ENCODE results near the gene ATAD3A.

DNA sequence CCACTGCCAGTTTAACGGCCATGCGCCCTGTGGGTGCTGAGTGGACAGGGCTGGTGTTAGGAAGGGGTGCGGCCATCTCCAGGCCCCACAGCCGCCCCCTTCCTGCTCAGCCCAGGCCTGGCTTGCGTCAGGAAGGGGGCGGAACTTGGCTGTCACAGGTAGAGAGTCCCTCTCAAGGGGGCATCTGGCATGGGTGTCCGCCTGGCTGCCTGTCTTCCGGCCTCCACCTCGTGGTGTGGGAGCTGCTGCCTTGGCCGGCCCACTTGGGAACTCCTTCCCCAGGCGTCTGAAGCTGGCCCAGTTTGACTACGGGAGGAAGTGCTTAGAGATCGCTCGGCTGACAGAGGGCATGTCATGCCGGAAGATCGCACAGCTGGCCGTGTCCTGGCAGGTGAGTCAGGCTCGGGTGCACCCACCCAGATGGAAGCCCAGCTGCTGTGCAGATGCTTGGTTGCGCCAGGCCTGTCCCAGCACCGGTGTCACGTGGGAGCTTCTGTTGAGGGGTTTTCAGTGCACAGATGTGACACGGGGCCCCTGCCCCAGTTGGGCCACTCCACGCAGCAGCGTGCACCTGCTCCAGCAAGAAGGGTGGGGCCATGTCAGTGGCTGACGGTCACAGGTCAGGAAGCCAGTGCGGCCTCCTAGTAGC lies 49.5 kb upstream of the ATAD3A start:
- TF ChIP-seq POLR2AphosphoS5 (IDR thresholded peaks at IDR 0.05; ENCODE audit: low read depth) (no peak), SPI1 (IDR thresholded peaks at IDR 0.05; ENCODE audit: borderline replicate concordance, low read depth) (peak; percentile 5; the same call in 1 of the 2 replicates)
- TF ChIP-seq, protein P1, sequence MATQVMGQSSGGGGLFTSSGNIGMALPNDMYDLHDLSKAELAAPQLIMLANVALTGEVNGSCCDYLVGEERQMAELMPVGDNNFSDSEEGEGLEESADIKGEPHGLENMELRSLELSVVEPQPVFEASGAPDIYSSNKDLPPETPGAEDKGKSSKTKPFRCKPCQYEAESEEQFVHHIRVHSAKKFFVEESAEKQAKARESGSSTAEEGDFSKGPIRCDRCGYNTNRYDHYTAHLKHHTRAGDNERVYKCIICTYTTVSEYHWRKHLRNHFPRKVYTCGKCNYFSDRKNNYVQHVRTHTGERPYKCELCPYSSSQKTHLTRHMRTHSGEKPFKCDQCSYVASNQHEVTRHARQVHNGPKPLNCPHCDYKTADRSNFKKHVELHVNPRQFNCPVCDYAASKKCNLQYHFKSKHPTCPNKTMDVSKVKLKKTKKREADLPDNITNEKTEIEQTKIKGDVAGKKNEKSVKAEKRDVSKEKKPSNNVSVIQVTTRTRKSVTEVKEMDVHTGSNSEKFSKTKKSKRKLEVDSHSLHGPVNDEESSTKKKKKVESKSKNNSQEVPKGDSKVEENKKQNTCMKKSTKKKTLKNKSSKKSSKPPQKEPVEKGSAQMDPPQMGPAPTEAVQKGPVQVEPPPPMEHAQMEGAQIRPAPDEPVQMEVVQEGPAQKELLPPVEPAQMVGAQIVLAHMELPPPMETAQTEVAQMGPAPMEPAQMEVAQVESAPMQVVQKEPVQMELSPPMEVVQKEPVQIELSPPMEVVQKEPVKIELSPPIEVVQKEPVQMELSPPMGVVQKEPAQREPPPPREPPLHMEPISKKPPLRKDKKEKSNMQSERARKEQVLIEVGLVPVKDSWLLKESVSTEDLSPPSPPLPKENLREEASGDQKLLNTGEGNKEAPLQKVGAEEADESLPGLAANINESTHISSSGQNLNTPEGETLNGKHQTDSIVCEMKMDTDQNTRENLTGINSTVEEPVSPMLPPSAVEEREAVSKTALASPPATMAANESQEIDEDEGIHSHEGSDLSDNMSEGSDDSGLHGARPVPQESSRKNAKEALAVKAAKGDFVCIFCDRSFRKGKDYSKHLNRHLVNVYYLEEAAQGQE (IDR thresholded peaks at IDR 0.05; ENCODE audit: insufficient replicate concordance, low read depth) = no peak
- TF ChIP-seq, protein P2, sequence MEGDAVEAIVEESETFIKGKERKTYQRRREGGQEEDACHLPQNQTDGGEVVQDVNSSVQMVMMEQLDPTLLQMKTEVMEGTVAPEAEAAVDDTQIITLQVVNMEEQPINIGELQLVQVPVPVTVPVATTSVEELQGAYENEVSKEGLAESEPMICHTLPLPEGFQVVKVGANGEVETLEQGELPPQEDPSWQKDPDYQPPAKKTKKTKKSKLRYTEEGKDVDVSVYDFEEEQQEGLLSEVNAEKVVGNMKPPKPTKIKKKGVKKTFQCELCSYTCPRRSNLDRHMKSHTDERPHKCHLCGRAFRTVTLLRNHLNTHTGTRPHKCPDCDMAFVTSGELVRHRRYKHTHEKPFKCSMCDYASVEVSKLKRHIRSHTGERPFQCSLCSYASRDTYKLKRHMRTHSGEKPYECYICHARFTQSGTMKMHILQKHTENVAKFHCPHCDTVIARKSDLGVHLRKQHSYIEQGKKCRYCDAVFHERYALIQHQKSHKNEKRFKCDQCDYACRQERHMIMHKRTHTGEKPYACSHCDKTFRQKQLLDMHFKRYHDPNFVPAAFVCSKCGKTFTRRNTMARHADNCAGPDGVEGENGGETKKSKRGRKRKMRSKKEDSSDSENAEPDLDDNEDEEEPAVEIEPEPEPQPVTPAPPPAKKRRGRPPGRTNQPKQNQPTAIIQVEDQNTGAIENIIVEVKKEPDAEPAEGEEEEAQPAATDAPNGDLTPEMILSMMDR (IDR thresholded peaks at IDR 0.05; ENCODE audit: insufficient read depth, low read length) = no peak
